ENCODE measurements around the gene MYO5C.
A peak's percentile ranks its signal among the peaks of the same experiment; 100 is the strongest.

The MYO5C gene

GRCh38 chr15:52208306-52208946, 87.2 kb downstream of the MYO5C start:
- peaks cover 11% of the 10 kb centered on the region for H3K4me1 Mint-ChIP-seq
- no peak overlapping the region for H3K27ac Mint-ChIP-seq
- no peaks in the 10 kb centered on the region for H3K9me3 Mint-ChIP-seq
- DNase-seq (ENCODE audit: low spot score in 2 of 2): peak; percentile 63 to 70
- H3K27me3 Mint-ChIP-seq: no peaks in the 10 kb centered on the region
- no peak overlapping the region for H3K4me3 Mint-ChIP-seq
- ATAC-seq (ENCODE audit: low read depth): peak; percentile 96
- peaks cover 12% of the 10 kb centered on the region for H3K36me3 Mint-ChIP-seq

- Mint-ChIP-seq H3K4me3 (no peak overlapping the region), H3K27ac (peak overlapping the region; percentile 48), H3K4me1 (peaks cover 7% of the 10 kb centered on the region), H3K27me3 (no peaks in the 10 kb centered on the region), H3K36me3 (peaks cover 9% of the 10 kb centered on the region), H3K9me3 (no peaks in the 10 kb centered on the region)
- no peak for ATAC-seq (ENCODE audit: low read depth)
- no peak for DNase-seq (ENCODE audit: low spot score in 2 of 2)
Observed at GRCh38 chr15:52207191-52207590, 88.4 kb downstream of the MYO5C start.

DNA sequence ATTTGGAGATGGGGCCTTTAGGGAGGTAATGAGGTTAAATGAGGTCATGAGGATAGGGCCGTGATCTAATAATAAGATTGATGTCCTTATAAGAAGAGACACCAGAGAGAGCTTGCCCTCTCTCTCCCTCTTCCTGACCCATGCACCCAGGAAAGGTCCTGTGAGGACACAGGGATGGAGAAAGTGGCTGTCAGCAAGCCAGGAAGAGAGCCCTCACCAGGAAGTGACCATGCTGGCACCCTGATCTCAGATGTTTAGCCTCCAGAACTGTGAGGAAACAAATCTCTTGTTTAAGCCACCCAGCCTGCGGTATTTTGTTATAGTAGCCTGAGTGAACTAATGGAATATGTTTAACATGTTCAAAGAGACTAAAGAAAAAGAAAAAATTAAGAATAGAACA, 89.2 kb downstream of the MYO5C start:
- ATAC-seq (ENCODE audit: low read depth): no peak
- Mint-ChIP-seq H3K27me3 (no peaks in the 10 kb centered on the region), H3K36me3 (peaks cover 8% of the 10 kb centered on the region), H3K9me3 (no peaks in the 10 kb centered on the region), H3K4me1 (peaks cover 5% of the 10 kb centered on the region), H3K4me3 (no peak overlapping the region), H3K27ac (peak overlapping the region; percentile 48)
- no peak for DNase-seq (ENCODE audit: low spot score in 2 of 2)

- DNase-seq (ENCODE audit: low spot score in 2 of 2) (no peak), ATAC-seq (ENCODE audit: low read depth) (no peak)
- Mint-ChIP-seq H3K27me3 (no peaks in the 10 kb centered on the region), H3K4me3 (no peak overlapping the region), H3K27ac (no peak overlapping the region), H3K9me3 (no peaks in the 10 kb centered on the region), H3K36me3 (peaks cover 11% of the 10 kb centered on the region), H3K4me1 (peaks cover 7% of the 10 kb centered on the region)
Observed at GRCh38 chr15:52204657-52205056, 90.9 kb downstream of the MYO5C start.

- H3K4me3 Mint-ChIP-seq: no peak overlapping the region
- DNase-seq (ENCODE audit: low spot score in 2 of 2) (no peak), ATAC-seq (ENCODE audit: low read depth) (no peak)
- peaks cover 11% of the 10 kb centered on the region for H3K36me3 Mint-ChIP-seq
- no peak overlapping the region for H3K27ac Mint-ChIP-seq
- no peaks in the 10 kb centered on the region for H3K27me3 Mint-ChIP-seq
- peaks cover 2% of the 10 kb centered on the region for H3K4me1 Mint-ChIP-seq
- H3K9me3 Mint-ChIP-seq: no peaks in the 10 kb centered on the region
Observed at GRCh38 chr15:52200831-52201365, 94.7 kb downstream of the MYO5C start.

- Mint-ChIP-seq H3K9me3 (no peaks in the 10 kb centered on the region), H3K4me3 (no peak overlapping the region), H3K27ac (no peak overlapping the region), H3K36me3 (peaks cover 10% of the 10 kb centered on the region), H3K27me3 (no peaks in the 10 kb centered on the region), H3K4me1 (peaks cover 2% of the 10 kb centered on the region)
- ATAC-seq (ENCODE audit: low read depth) (no peak), DNase-seq (ENCODE audit: low spot score in 2 of 2) (no peak)
Observed at GRCh38 chr15:52199271-52199670, 96.3 kb downstream of the MYO5C start.

- DNase-seq (ENCODE audit: low spot score in 2 of 2) (no peak), ATAC-seq (ENCODE audit: low read depth) (no peak)
- Mint-ChIP-seq H3K4me3 (no peak overlapping the region), H3K9me3 (no peaks in the 10 kb centered on the region), H3K36me3 (peaks cover 6% of the 10 kb centered on the region), H3K4me1 (peaks cover 2% of the 10 kb centered on the region), H3K27me3 (no peaks in the 10 kb centered on the region), H3K27ac (no peak overlapping the region)
Observed at GRCh38 chr15:52196891-52197290, 98.7 kb downstream of the MYO5C start.

GRCh38 chr15:52193791-52194190, 101.8 kb downstream of the MYO5C start:
- Mint-ChIP-seq H3K9me3 (no peaks in the 10 kb centered on the region), H3K36me3 (peaks cover 8% of the 10 kb centered on the region), H3K27me3 (no peaks in the 10 kb centered on the region), H3K4me3 (no peak overlapping the region), H3K4me1 (no peaks in the 10 kb centered on the region), H3K27ac (no peak overlapping the region)
- no peak for ATAC-seq (ENCODE audit: low read depth)
- no peak for DNase-seq (ENCODE audit: low spot score in 2 of 2)

DNA sequence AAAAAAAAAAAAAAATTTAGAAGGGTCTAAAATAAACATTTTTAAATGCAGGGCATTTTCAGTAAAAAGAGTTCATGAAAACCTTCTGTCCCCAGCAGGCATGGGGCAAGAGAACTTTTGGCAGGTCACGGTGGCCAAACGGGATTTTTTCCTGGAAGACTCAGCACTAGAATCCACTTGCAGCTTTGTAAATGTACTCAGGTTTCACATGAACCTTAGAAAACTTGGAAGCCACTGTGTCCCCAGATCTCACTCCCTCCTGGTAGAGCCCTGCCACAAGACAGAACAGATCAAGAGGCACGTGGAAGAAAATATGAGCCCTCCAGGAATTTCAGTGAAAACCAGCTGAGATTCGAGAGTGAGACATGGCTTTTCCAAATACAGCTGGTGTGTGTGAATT, 102.3 kb downstream of the MYO5C start:
- ATAC-seq (ENCODE audit: low read depth) (no peak), DNase-seq (ENCODE audit: low spot score in 2 of 2) (no peak)
- H3K4me3 Mint-ChIP-seq: no peak overlapping the region
- no peaks in the 10 kb centered on the region for H3K4me1 Mint-ChIP-seq
- H3K27ac Mint-ChIP-seq: no peak overlapping the region
- H3K9me3 Mint-ChIP-seq: no peaks in the 10 kb centered on the region
- H3K27me3 Mint-ChIP-seq: no peaks in the 10 kb centered on the region
- peaks cover 8% of the 10 kb centered on the region for H3K36me3 Mint-ChIP-seq

GRCh38 chr15:52191207-52191606, 104.4 kb downstream of the MYO5C start, which contains the start of gene GNB5:
Gene GNB5, minus strand, starts transcription at chr15:52191392. Its CDS starts 6,716 bp downstream, at chr15:52184676.
- H3K4me1 Mint-ChIP-seq: no peaks in the 10 kb centered on the region
- H3K27me3 Mint-ChIP-seq: no peaks in the 10 kb centered on the region
- H3K4me3 Mint-ChIP-seq: no peak within 1 kb of the TSS
- H3K9me3 Mint-ChIP-seq: no peaks in the 10 kb centered on the region
- no peak for ATAC-seq (ENCODE audit: low read depth)
- H3K27ac Mint-ChIP-seq: no peak within 1 kb of the TSS
- H3K36me3 Mint-ChIP-seq: peaks cover 10% of the 10 kb centered on the region
- DNase-seq (ENCODE audit: low spot score in 2 of 2): no peak

DNA sequence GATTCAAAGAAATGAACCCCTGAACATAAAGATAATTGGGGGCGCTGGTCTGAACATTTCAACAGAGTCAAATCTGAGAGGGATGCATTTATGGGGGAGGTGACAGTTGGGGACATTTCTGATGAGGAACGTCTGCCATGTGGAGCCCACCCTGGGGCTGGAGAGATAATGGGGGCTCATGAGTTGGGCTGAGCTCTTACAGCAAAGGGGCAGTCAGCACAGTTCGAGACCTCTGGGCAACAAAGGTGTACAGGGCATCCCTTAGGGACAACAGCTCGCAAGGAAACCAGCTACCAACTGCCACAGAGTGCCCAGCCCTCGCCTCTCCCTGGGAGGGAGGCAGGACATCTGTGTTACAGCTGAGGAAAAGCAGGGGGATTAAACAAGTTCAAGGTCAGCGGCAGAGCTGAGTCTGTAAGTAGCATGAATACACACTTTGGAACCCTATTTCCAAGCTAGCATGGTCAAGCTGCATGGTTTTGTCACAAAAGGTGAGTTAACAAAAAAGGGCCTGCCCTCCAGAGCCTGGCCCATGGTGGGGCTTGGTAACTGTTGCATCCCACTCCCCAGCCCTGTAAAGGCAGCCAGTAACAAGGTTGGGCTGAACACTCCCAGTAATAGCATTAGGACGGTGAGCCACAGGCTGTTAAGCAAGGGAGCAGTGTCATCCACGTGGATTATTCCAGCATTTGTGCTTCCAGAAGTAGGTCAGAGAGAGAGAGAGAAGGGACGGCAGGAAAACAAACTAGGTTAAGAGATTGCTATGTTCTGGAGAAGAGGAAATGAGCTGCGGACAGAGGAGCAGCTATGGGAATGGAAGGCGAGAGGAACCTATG, 108.7 kb downstream of the MYO5C start:
- Mint-ChIP-seq H3K4me3 (no peak overlapping the region), H3K9me3 (no peaks in the 10 kb centered on the region), H3K36me3 (peaks cover 13% of the 10 kb centered on the region), H3K27me3 (no peaks in the 10 kb centered on the region), H3K4me1 (peaks cover 9% of the 10 kb centered on the region), H3K27ac (no peak overlapping the region)
- DNase-seq (ENCODE audit: low spot score in 2 of 2): no peak
- ATAC-seq (ENCODE audit: low read depth): no peak

DNA sequence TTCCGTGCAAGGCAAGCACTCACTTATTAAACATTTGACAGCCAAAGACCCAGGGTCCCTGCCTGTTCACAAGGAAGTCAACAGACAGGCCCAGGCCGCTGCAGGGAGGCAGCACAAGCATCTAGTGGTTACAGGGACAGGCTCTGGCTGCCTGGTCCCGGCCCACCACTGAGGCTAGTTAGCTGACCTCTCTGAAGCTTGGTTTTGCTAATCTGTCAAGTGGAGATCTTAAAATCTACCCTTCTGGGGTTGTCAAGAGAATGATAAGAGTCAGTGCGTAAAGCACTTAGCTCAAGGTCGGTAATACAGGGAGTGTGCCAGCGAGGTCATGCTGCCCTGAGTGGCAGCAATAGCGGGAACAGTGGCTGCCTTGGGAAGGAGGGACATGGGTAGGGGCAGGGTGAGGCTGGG, 110.4 kb downstream of the MYO5C start:
- Mint-ChIP-seq H3K4me3 (no peak overlapping the region), H3K4me1 (peaks cover 17% of the 10 kb centered on the region), H3K36me3 (peaks cover 7% of the 10 kb centered on the region), H3K27ac (no peak overlapping the region), H3K27me3 (no peaks in the 10 kb centered on the region), H3K9me3 (no peaks in the 10 kb centered on the region)
- no peak for DNase-seq (ENCODE audit: low spot score in 2 of 2)
- no peak for ATAC-seq (ENCODE audit: low read depth)

- Mint-ChIP-seq H3K4me3 (no peak overlapping the region), H3K36me3 (peaks cover 7% of the 10 kb centered on the region), H3K4me1 (peaks cover 17% of the 10 kb centered on the region), H3K27ac (no peak overlapping the region), H3K27me3 (no peaks in the 10 kb centered on the region), H3K9me3 (no peaks in the 10 kb centered on the region)
- ATAC-seq (ENCODE audit: low read depth) (no peak), DNase-seq (ENCODE audit: low spot score in 2 of 2) (no peak)
Observed at GRCh38 chr15:52184721-52185120, 110.9 kb downstream of the MYO5C start.

- no peak overlapping the region for H3K27ac Mint-ChIP-seq
- H3K36me3 Mint-ChIP-seq: peaks cover 9% of the 10 kb centered on the region
- no peaks in the 10 kb centered on the region for H3K27me3 Mint-ChIP-seq
- H3K9me3 Mint-ChIP-seq: no peaks in the 10 kb centered on the region
- H3K4me1 Mint-ChIP-seq: peaks cover 20% of the 10 kb centered on the region
- no peak for ATAC-seq (ENCODE audit: low read depth)
- DNase-seq (ENCODE audit: low spot score in 2 of 2): no peak
- H3K4me3 Mint-ChIP-seq: no peak overlapping the region
Observed at GRCh38 chr15:52183562-52184173, 111.9 kb downstream of the MYO5C start.

Data from memory B cell (primary cell).